HUES6 (cell line): Measurements from ENCODE around the gene SMAD7.

ENCODE experiments used
- H3K27ac ChIP-seq: 2 replicates; pipeline ENCODE4 v1.7.0; 2013; ENCODE audit warnings: low read depth, mild to moderate bottlenecking, low read length, inconsistent platforms
- H3K27me3 ChIP-seq: 2 replicates; pipeline ENCODE4 v1.6.1; 2013; ENCODE audit warnings: low read length; ENCODE audit not compliant: control insufficient read depth, insufficient read depth
- H3K36me3 ChIP-seq: 2 replicates; pipeline ENCODE4 v1.6.1; 2013; ENCODE audit warnings: low read length; ENCODE audit not compliant: control insufficient read depth, insufficient read depth
- H3K4me1 ChIP-seq: 2 replicates; pipeline ENCODE4 v1.6.1; 2013; ENCODE audit warnings: low read length; ENCODE audit not compliant: control insufficient read depth, insufficient read depth
- H3K4me3 ChIP-seq: 2 replicates; pipeline ENCODE4 v1.5.1; 2013; ENCODE audit warnings: low read depth, low read length
- H3K9ac ChIP-seq: one replicate; pipeline ENCODE4 v1.6.1; 2013; ENCODE audit warnings: mild to moderate bottlenecking, low read length
- H3K9me3 ChIP-seq: 2 replicates; pipeline ENCODE4 v1.6.1; 2013; ENCODE audit warnings: low read depth, low read length; ENCODE audit not compliant: control insufficient read depth, insufficient read depth

Gene SMAD7

GRCh38 chr18:48917579-48918517, 32.9 kb downstream of the SMAD7 start:
- H3K27ac ChIP-seq: no peak overlapping the region
- H3K36me3 ChIP-seq: peaks cover 34% of the 10 kb centered on the region
- peaks cover 10% of the 10 kb centered on the region for H3K4me1 ChIP-seq
- no peaks in the 10 kb centered on the region for H3K27me3 ChIP-seq
- H3K9me3 ChIP-seq: no peaks in the 10 kb centered on the region
- H3K4me3 ChIP-seq: no peak overlapping the region
- no peak overlapping the region for H3K9ac ChIP-seq

GRCh38 chr18:48915626-48916425, 34.9 kb downstream of the SMAD7 start:
- Histone ChIP-seq H3K27me3 (no peaks in the 10 kb centered on the region), H3K4me1 (peaks cover 5% of the 10 kb centered on the region; the same call in 1 of the 2 replicates), H3K27ac (no peak overlapping the region)

GRCh38 chr18:48914581-48915251, 36.0 kb downstream of the SMAD7 start:
- Histone ChIP-seq H3K27me3 (no peaks in the 10 kb centered on the region), H3K36me3 (peaks cover 7% of the 10 kb centered on the region; the same call in 1 of the 2 replicates), H3K9ac (no peak overlapping the region), H3K4me3 (no peak overlapping the region), H3K27ac (no peak overlapping the region), H3K4me1 (peaks cover 5% of the 10 kb centered on the region; the same call in 1 of the 2 replicates), H3K9me3 (no peaks in the 10 kb centered on the region)

More at GRCh38 chr18:48915626-48916425, 34.9 kb downstream of the SMAD7 start:
- no peak overlapping the region for H3K4me3 ChIP-seq
- H3K9me3 ChIP-seq: no peaks in the 10 kb centered on the region
- peaks cover 17% of the 10 kb centered on the region for H3K36me3 ChIP-seq
- H3K9ac ChIP-seq: no peak overlapping the region

- H3K36me3 ChIP-seq: no peaks in the 10 kb centered on the region
- H3K4me1 ChIP-seq: peaks cover 5% of the 10 kb centered on the region; the same call in 1 of the 2 replicates
- H3K27ac ChIP-seq: no peak overlapping the region
- no peaks in the 10 kb centered on the region for H3K9me3 ChIP-seq
- no peaks in the 10 kb centered on the region for H3K27me3 ChIP-seq
- H3K9ac ChIP-seq: no peak overlapping the region
- no peak overlapping the region for H3K4me3 ChIP-seq
Observed at GRCh38 chr18:48913775-48914174, 37.0 kb downstream of the SMAD7 start.

DNA sequence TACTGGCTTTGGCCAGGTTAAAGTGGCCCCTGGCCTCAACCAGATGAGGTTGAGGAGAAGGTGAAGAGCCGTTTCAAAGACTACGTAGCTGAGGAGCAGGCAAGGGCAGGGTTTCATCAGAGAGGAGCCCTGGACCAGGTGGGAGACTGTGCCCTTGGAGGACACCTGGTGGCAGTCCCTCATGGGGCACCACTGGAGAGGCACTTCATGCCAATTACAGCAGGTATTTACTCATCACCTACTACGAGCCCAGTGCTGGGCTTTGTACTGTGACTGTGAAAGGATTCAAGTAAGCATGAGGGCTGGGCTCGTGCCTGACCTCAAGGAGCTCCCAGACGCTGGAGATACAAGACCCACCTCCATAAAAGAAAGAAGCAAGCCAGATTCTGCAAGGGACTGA, 37.6 kb downstream of the SMAD7 start:
- Histone ChIP-seq H3K4me3 (no peak overlapping the region), H3K36me3 (no peaks in the 10 kb centered on the region), H3K4me1 (peaks cover 5% of the 10 kb centered on the region; the same call in 1 of the 2 replicates), H3K9me3 (no peaks in the 10 kb centered on the region), H3K27me3 (no peaks in the 10 kb centered on the region), H3K27ac (no peak overlapping the region), H3K9ac (no peak overlapping the region)

DNA sequence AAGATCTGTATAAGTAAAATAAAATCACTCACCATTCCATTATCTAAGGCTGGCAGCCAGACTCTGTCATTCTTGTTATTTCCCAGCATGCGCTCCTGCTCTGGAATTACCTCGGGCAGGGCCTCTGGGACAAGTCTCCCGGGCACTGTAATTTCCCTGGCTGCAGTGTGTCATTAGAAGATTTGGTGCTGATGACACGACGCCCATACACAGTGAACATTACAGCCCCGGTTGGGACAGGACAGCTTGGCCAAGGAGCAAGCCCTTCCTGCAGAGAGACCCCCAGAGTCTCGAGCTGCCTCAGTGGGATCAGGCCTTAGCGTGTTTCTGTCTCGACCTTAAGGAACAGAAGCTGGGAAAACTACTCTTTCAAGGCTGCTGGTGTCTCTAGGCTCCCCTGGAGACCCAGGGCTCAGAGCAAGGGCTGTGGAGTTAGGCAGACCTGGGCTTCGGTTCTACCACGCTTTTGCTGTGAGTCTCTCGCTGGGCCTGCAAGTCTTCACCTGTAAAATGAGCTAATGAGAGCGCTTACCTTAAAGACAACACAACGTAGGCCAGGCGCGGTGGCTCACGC, 39.7 kb downstream of the SMAD7 start:
- Histone ChIP-seq H3K27me3 (no peaks in the 10 kb centered on the region), H3K36me3 (no peaks in the 10 kb centered on the region), H3K4me1 (peaks cover 5% of the 10 kb centered on the region; the same call in 1 of the 2 replicates), H3K4me3 (no peak overlapping the region), H3K9ac (no peak overlapping the region), H3K9me3 (no peaks in the 10 kb centered on the region), H3K27ac (no peak overlapping the region)

DNA sequence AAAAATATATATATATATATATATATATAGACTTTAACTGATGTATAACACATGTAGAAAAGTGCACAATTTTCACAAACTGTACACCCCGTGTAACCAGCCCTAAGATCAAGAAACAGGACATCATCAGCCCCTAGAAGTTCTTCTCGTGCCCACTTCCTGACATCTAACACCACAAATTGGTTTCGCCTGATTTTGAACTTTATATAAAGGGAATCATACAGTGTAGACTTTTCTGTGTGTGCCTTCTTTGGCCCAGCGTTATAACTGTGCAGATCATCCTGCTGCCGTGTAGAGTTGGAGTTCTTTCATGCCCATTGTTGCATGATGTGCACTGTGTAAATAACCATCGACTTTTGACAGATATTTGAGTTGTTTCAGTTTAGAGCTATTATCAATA, 41.0 kb downstream of the SMAD7 start:
- Histone ChIP-seq H3K4me3 (no peak overlapping the region), H3K36me3 (no peaks in the 10 kb centered on the region), H3K9me3 (peaks cover 8% of the 10 kb centered on the region), H3K4me1 (no peaks in the 10 kb centered on the region; the same call in 1 of the 2 replicates), H3K9ac (no peak overlapping the region), H3K27me3 (no peaks in the 10 kb centered on the region), H3K27ac (no peak overlapping the region)

DNA sequence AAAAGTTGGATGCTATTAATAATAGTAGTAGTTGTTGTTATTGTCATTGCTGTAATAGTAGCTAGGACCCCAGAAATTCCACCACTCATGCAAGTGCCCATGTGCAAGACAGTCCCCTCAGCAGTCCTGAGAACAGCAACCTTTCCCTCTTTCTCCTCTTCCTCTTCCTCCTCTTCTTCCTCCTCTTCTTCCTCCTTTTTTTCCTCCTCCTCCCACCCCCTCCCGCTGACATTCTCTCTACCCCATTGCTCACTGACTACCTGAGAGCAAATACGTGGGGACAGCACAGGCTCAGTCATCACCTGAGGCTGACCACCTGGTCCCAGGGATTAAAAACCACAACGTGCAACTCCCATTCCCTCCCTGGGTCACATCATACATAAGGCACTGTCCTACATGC, 41.8 kb downstream of the SMAD7 start:
- H3K4me3 ChIP-seq: no peak overlapping the region
- no peak overlapping the region for H3K27ac ChIP-seq
- H3K9ac ChIP-seq: no peak overlapping the region
- no peaks in the 10 kb centered on the region; the same call in 1 of the 2 replicates for H3K4me1 ChIP-seq
- H3K27me3 ChIP-seq: no peaks in the 10 kb centered on the region
- no peaks in the 10 kb centered on the region for H3K36me3 ChIP-seq
- peaks cover 11% of the 10 kb centered on the region for H3K9me3 ChIP-seq

GRCh38 chr18:48905513-48905912, 45.3 kb downstream of the SMAD7 start:
- no peak overlapping the region for H3K4me3 ChIP-seq
- no peak overlapping the region for H3K9ac ChIP-seq
- peaks cover 2% of the 10 kb centered on the region; the same call in 1 of the 2 replicates for H3K4me1 ChIP-seq
- H3K36me3 ChIP-seq: no peaks in the 10 kb centered on the region
- no peaks in the 10 kb centered on the region for H3K27me3 ChIP-seq
- peaks cover 11% of the 10 kb centered on the region for H3K9me3 ChIP-seq
- H3K27ac ChIP-seq: no peak overlapping the region

DNA sequence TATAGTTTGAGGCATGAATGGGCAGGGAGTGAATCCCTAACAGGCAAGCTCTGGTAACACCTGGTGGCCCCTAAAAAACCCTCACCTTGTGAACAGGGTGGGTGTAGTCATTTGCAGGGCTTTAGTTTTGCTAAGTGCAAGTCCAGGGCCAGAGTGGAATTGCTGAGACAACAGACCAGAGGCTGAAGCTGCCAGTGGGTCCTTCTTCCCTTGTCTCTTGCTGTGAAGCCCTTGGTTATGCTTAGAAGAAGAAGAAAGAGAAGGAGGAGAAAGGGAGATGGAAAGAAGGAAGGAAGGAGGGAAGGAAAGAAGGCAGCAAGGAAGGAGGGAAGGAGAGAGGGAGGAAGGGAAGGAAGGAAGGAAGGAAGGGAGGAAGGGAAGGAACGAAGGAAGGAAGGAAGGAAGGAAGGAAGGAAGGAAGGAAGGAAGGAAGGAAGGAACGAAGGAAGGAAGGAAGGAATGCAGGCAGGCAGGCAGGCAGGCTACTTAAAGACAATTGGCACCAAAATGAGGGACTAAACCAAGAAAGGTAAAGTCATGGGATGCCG, 45.8 kb downstream of the SMAD7 start:
- no peaks in the 10 kb centered on the region for H3K36me3 ChIP-seq
- no peak overlapping the region for H3K27ac ChIP-seq
- peaks cover 2% of the 10 kb centered on the region; the same call in 1 of the 2 replicates for H3K4me1 ChIP-seq
- H3K4me3 ChIP-seq: no peak overlapping the region
- no peak overlapping the region for H3K9ac ChIP-seq
- no peaks in the 10 kb centered on the region for H3K27me3 ChIP-seq
- peaks cover 11% of the 10 kb centered on the region for H3K9me3 ChIP-seq
